Heart right ventricle (tissue), 16 donors: ENCODE data around the gene TOP1. TPM values are rescaled to one million over a fixed set of nuclear protein-coding genes. Genes with fewer than 3 reads are reported as not detected.
A peak's percentile ranks its signal among the peaks of the same experiment; 100 is the strongest.

ENCODE experiments used
- ATAC-seq, 8 donors: fragments of 200-7000 bp; cut with Tn5 transposase; one replicate each; pipeline ENCODE4 v1.9.1; 2020; ENCODE audit warnings: mild to moderate bottlenecking in 8 of 8, moderate library complexity in 8 of 8, moderate number of reproducible peaks in 1 of 8
- DNase-seq, 2 donors: peaks; one replicate each; pipeline ENCODE4 v3.0.0-alpha.2; 2020
- H3K27ac ChIP-seq, 10 donors: fragments of 200-600 bp; sonication (generic) in 2 of 10; one replicate each; pipeline versions ENCODE4 v1.5.0 to v1.8.0; 2020 to 2022; ENCODE audit warnings: mild to moderate bottlenecking in 3 of 10
- H3K27me3 ChIP-seq, 7 donors: fragments of 200-600 bp; one replicate each; pipeline ENCODE4 v1.8.0; 2021 to 2022; ENCODE audit warnings: mild to moderate bottlenecking in 2 of 7
- H3K36me3 ChIP-seq, 9 donors: fragments of 200-600 bp; sonication (generic) in 1 of 9; one replicate each; pipeline versions ENCODE4 v1.5.0 to v1.8.0; 2020 to 2022; ENCODE audit warnings: mild to moderate bottlenecking in 2 of 9
- H3K4me1 ChIP-seq, 9 donors: fragments of 200-600 bp; sonication (generic) in 1 of 9; one replicate each; pipeline versions ENCODE4 v1.5.0 to v1.8.0; 2020 to 2022; ENCODE audit warnings: mild to moderate bottlenecking in 4 of 9
- H3K4me3 ChIP-seq, 10 donors: fragments of 200-600 bp; sonication (generic) in 2 of 10; one replicate each; pipeline versions ENCODE4 v1.5.0 to v1.8.0; 2020 to 2022; ENCODE audit warnings: mild to moderate bottlenecking in 7 of 10, moderate library complexity in 2 of 10
- H3K9me3 ChIP-seq, 11 donors: fragments of 200-600 bp in 10 of 11; sonication (generic) in 2 of 11; one replicate each; pipeline versions ENCODE4 v1.5.0 to v1.8.0; 2013 to 2022; ENCODE audit warnings: mild to moderate bottlenecking in 2 of 11, control low read depth in 1 of 11, moderate library complexity in 1 of 11
- WGBS, 2 donors: extraction: QIAGEN DNeasy Blood & Tissue Kit; methylation state at CpG; one replicate each; pipeline ENCODE4 v1.1.7; 2013; ENCODE audit warnings: inconsistent platforms in 1 of 2; 5-methylcytosine and 5-hydroxymethylcytosine counted together
- intact Hi-C, 10 donors: fragments of 100-400 bp; cut with DNase I; formaldehyde crosslinking; loops; one replicate each; pipeline versions ENCODE4 v1.11.1 to v1.14.2; 2022
- polyA plus RNA-seq, 2 donors: library from polyadenylated mRNA; stranded (reverse); fragments of 200-250 nt; gene quantifications; one replicate each; pipeline ENCODE4 v1.2.3, GENCODE V29; 2013
- total RNA-seq, 10 donors: library from RNA; stranded (reverse); fragmentation: NEBNext Ultra II Directional in 3 of 10; extraction: Animal tissue kit (Norgen Biotek cat#: 25700) in 3 of 10; gene quantifications; one replicate each; pipeline versions ENCODE4 v1.2.1 to v1.2.4, GENCODE V29; 2021 to 2023
- TF ChIP-seq, protein P1 (sequence below), 9 donors: fragments of 200-600 bp; sonication (generic) in 2 of 9; IDR thresholded peaks; one replicate each; pipeline versions ENCODE4 v1.5.0 to v1.8.0; 2021 to 2022; ENCODE audit warnings: antibody characterized with exemption in 9 of 9, mild to moderate bottlenecking in 5 of 9, moderate library complexity in 1 of 9
- donor health status: Arrhythmogenic right ventricular cardiomyopathy.
- donor health status: ischemic (EF 13 %, LVEDD 7.1; RV severe dilation, severe dysfunction).
- donor health status: healthy with polysubstance abuse.
- donor health status: DM: no; HTN: yes; CAD: no.
- donor health status: DM: no; HTN: no; CAD: no.
- donor health status: ischemic (EF 25% LVEDD 6.9; RV normal size, moderate dysfunction).
- donor health status: ischemic (EF 25% LVEDD 5.7; RV mildly dilated, moderate dysfunction).
- donor health status: healthy.
- donor health status: DM: yes; HTN: yes; CAD: no.
- donor health status: Ischemic cardiomyopathy.
- donor health status: ischemic (EF 35%, LVEDD 5.7; RV mildly dilated, moderate dysfunction).
- donor health status: nonischemic (EF 11% LVEDD 7.7; RV severe dilation, severe dysfunction).
- donor health status: DM: yes; HTN: yes; CAD: no.
- donor health status: PGD.
- donor health status: ischemic (EF 29% LVEDD 5.4; RV normal size, mild dysfunction).
- donor health status: nonischemic (EF 23%, LVEDD 6.1; RV moderate dilation, normal function).

Gene TOP1
- total and polyA plus RNA-seq, 12 donors = 13.5 to 28.3 (median 23.1) TPM

DNA sequence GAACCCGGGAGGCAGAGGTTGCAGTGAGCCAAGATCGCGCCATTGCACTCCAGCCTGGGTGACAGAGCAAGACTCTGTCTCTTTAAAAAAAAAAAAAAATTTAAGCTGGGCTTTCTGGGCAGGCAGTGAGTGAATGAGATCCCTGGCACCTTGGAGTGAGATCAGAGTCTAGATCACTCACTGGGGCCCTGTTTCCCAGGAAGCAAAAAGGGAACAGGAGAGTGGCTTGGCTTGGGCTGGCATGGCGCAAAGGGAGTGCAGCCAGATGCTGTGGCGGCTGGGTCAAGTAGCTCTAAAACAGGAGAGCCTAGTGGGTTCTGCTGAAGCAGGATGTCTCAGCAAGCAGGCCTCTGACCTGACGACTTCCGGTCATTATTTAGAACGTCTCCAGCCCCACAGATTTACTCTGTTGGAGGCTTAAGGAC, 119.2 kb downstream of the TOP1 start:
- TF ChIP-seq, protein P1, sequence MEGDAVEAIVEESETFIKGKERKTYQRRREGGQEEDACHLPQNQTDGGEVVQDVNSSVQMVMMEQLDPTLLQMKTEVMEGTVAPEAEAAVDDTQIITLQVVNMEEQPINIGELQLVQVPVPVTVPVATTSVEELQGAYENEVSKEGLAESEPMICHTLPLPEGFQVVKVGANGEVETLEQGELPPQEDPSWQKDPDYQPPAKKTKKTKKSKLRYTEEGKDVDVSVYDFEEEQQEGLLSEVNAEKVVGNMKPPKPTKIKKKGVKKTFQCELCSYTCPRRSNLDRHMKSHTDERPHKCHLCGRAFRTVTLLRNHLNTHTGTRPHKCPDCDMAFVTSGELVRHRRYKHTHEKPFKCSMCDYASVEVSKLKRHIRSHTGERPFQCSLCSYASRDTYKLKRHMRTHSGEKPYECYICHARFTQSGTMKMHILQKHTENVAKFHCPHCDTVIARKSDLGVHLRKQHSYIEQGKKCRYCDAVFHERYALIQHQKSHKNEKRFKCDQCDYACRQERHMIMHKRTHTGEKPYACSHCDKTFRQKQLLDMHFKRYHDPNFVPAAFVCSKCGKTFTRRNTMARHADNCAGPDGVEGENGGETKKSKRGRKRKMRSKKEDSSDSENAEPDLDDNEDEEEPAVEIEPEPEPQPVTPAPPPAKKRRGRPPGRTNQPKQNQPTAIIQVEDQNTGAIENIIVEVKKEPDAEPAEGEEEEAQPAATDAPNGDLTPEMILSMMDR (IDR thresholded peaks at IDR 0.05) = no peak
- Histone ChIP-seq H3K4me1 (peaks cover 33 to 100% (median 100%) of the 10 kb centered on the region in 9 donors), H3K27me3 (no peaks in the 10 kb centered on the region), H3K9me3 (no peaks in the 10 kb centered on the region), H3K27ac (peak overlapping the region in 9 of 10 donors; percentile 71 to 100 (median 87)), H3K36me3 (peaks cover 0 to 12% (median 0%) of the 10 kb centered on the region in 9 donors), H3K4me3 (no peak overlapping the region)
- 39 to 42% methylated on average over 8 of the region's 8 CpGs for WGBS, 2 donors
- peak; percentile 55 to 69 for DNase-seq
- ATAC-seq = peak; percentile 36 to 73 (median 62)
- intact Hi-C loops = no loop called here

DNA sequence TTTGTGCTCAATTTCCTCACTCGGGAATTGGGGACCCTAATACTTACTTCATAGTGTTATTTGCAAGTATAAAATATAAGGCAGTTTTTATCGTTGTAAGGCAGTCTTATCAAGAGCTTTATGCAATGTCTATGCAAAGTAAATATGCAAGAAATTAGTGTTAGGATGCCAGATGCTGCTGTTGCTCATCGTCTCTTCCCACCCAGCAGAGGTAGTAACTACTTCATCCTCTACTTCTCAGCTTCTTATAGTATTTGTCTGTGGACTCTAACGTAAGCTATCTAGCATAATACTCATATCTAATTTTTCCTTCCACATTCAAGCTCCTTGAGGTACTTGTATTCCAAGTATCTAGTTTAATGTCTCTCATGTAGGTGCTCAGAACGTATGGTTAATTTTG, 120.3 kb downstream of the TOP1 start:
- Histone ChIP-seq H3K27ac (peak overlapping the region in 9 of 10 donors; percentile 4 to 100 (median 87)), H3K4me3 (no peak overlapping the region), H3K36me3 (peaks cover 0 to 13% (median 0%) of the 10 kb centered on the region in 9 donors), H3K4me1 (peaks cover 33 to 100% (median 100%) of the 10 kb centered on the region in 9 donors), H3K27me3 (no peaks in the 10 kb centered on the region), H3K9me3 (no peaks in the 10 kb centered on the region)
- TF ChIP-seq, protein P1 (IDR thresholded peaks at IDR 0.05) = no peak
- no peak for ATAC-seq
- DNase-seq = no peak
- intact Hi-C loops = no loop called here
- 73% methylated on average over 5 of the region's 5 CpGs for WGBS, 2 donors

DNA sequence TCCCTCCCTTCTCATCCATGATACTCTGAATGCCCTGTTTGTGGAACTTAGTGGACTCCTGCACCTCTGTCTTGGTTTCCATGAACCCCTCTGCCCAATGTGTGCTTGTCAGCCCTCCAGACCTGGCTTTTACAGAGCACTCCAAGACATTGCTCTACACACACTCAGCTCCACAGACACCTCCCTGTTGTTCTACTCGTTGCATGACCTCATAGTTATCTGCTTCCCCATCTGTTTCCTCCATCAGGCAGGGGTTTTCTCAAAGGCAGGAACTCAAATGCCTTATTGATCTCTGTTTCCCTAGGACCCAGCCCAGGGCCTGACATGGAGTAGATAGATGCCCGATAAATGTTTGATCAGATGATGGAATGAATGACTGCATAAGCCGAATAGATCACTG, 122.0 kb downstream of the TOP1 start:
- H3K4me1 ChIP-seq = peaks cover 34 to 100% (median 99%) of the 10 kb centered on the region in 9 donors
- TF ChIP-seq, protein P1 (IDR thresholded peaks at IDR 0.05) = no peak
- ATAC-seq (peak in 5 of 8 donors; percentile 29 to 51 (median 41)), DNase-seq (peak in 1 of 2 donors; percentile 49)
- peak overlapping the region; percentile 7 to 100 (median 80) for H3K27ac ChIP-seq
- no peaks in the 10 kb centered on the region for H3K9me3 ChIP-seq
- peaks cover 0 to 4% (median 0%) of the 10 kb centered on the region in 9 donors for H3K36me3 ChIP-seq
- intact Hi-C loops = no loop called here
- no peak overlapping the region for H3K4me3 ChIP-seq
- WGBS, 2 donors = 44 to 54% methylated on average over 3 of the region's 3 CpGs
- H3K27me3 ChIP-seq = no peaks in the 10 kb centered on the region

DNA sequence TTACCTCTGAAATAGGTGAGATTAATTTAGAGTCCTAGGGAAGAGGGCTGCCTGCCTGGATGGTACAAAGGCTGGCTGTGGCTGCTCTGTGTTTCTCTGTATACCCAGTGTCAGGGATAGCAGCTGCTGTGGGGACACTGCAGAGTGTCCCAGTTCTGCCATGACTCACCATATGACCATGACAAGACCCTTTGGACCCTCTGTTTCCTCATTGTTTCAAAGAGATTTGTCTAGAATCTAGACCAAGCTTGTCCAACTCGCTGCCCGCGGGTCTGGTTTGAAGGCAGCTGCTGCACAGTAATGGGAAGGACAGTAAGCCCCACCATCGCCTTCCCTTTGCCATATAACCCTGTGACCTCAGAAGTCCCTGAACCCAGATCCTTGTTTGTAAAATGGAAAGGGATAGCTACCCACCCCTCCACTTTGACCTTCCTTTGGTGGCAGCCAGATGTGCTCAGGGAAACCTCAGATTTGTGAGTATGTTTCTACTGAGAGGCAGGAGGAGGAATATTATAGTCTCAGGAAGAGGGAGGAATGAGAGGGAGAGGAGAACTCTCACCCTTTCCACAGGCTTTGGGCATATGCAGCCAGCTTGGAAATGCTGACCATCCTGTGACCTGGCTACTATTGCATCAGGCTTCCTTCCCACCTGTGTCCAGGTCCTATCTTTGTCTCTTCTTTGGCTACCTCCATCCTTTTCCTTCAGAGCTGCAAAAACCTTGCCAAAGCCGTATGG, 122.7 kb downstream of the TOP1 start:
- Histone ChIP-seq H3K36me3 (peaks cover 0 to 4% (median 0%) of the 10 kb centered on the region in 9 donors), H3K4me3 (no peak overlapping the region), H3K27ac (peak overlapping the region; percentile 12 to 100 (median 75)), H3K4me1 (peaks cover 36 to 100% (median 99%) of the 10 kb centered on the region in 9 donors), H3K9me3 (no peaks in the 10 kb centered on the region), H3K27me3 (no peaks in the 10 kb centered on the region)
- WGBS, 2 donors = 79 to 83% methylated on average over 5 of the region's 5 CpGs
- TF ChIP-seq, protein P1 (IDR thresholded peaks at IDR 0.05) = no peak
- no peak for DNase-seq
- intact Hi-C loops = no loop called here
- no peak for ATAC-seq
